Ovary (tissue), 3 donors: ENCODE results near the gene CCDC171.

Experiments used
- CTCF ChIP-seq, 3 donors: fragments of 450-650 bp in 2 of 3; fragments of 200-600 bp in 1 of 3; IDR thresholded peaks; one replicate each; pipeline versions ENCODE4 v1.5.1 to v1.8.0; 2016 to 2022; ENCODE audit warnings: antibody characterized with exemption in 3 of 3, mild to moderate bottlenecking in 1 of 3
- EP300 ChIP-seq: sonication (generic); formaldehyde crosslinking; IDR thresholded peaks from one replicate; pipeline ENCODE4 v1.6.1; 2017; ENCODE audit warnings: antibody characterized with exemption
- donor health status: DM: no; HTN: no; CAD: no.

GRCh38 chr9:16004613-16005012 is 451.8 kb downstream of the CCDC171 start:
- TF ChIP-seq CTCF (IDR thresholded peaks at IDR 0.05) (no peak), EP300 (no peak)
